K562 (cell line): ENCODE results near the gene WIPF2.

Source experiments
- FOXK1 ChIP-seq: sonication (generic); formaldehyde crosslinking; IDR thresholded peaks from 2 replicates; pipeline ENCODE4 v1.8.0; 2022; ENCODE audit warnings: missing genetic modification reagents, mild to moderate bottlenecking, borderline replicate concordance
- MLLT1 ChIP-seq, 2 experiments: fragments of 450-650 bp; IDR thresholded peaks; 2 replicates each; pipeline ENCODE4 v1.6.1; 2016
- MTA1 ChIP-seq: fragments of 450-650 bp; IDR thresholded peaks from 2 replicates; pipeline ENCODE4 v1.6.1; 2017; ENCODE audit warnings: borderline replicate concordance
- MXI1 ChIP-seq: IDR thresholded peaks from 2 replicates; pipeline ENCODE4 v1.6.1; 2011; ENCODE audit warnings: low read depth, mild to moderate bottlenecking, improper control_type of control experiment, low read length
- RFX1 ChIP-seq: fragments of 450-650 bp; IDR thresholded peaks from 2 replicates; pipeline ENCODE4 v1.6.1; 2016; ENCODE audit warnings: mild to moderate bottlenecking, moderate library complexity
- SMARCA4 ChIP-seq: fragments of 450-650 bp; IDR thresholded peaks from 2 replicates; pipeline ENCODE4 v1.6.1; 2016
- TCF3 ChIP-seq: sonication (generic); formaldehyde crosslinking; IDR thresholded peaks from 2 replicates; pipeline ENCODE4 v1.4.0; 2020; ENCODE audit warnings: mild to moderate bottlenecking, missing genetic modification reagents
- THAP7 ChIP-seq: fragments of 250-450 bp; sonication (Bioruptor Pico); IDR thresholded peaks from 2 replicates; pipeline ENCODE4 v1.5.0; 2021
- ZNF121 ChIP-seq: sonication (generic); formaldehyde crosslinking; conservative IDR thresholded peaks from 2 replicates; pipeline ENCODE4 v1.8.0; 2022; ENCODE audit warnings: missing genetic modification reagents
- TF ChIP-seq, protein P1 (sequence below): fragments of 450-650 bp; IDR thresholded peaks from 2 replicates; pipeline ENCODE4 v1.6.1; 2016
- TF ChIP-seq, protein P2 (sequence below): fragments of 250-450 bp; sonication (Bioruptor Pico); IDR thresholded peaks from 2 replicates; pipeline ENCODE4 v1.4.0; 2020; ENCODE audit warnings: borderline replicate concordance

- TF ChIP-seq, protein P1, sequence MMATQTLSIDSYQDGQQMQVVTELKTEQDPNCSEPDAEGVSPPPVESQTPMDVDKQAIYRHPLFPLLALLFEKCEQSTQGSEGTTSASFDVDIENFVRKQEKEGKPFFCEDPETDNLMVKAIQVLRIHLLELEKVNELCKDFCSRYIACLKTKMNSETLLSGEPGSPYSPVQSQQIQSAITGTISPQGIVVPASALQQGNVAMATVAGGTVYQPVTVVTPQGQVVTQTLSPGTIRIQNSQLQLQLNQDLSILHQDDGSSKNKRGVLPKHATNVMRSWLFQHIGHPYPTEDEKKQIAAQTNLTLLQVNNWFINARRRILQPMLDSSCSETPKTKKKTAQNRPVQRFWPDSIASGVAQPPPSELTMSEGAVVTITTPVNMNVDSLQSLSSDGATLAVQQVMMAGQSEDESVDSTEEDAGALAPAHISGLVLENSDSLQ: no peak
- TF ChIP-seq MLLT1 (IDR thresholded peaks at IDR 0.05): no peak
- TF ChIP-seq, protein P2, sequence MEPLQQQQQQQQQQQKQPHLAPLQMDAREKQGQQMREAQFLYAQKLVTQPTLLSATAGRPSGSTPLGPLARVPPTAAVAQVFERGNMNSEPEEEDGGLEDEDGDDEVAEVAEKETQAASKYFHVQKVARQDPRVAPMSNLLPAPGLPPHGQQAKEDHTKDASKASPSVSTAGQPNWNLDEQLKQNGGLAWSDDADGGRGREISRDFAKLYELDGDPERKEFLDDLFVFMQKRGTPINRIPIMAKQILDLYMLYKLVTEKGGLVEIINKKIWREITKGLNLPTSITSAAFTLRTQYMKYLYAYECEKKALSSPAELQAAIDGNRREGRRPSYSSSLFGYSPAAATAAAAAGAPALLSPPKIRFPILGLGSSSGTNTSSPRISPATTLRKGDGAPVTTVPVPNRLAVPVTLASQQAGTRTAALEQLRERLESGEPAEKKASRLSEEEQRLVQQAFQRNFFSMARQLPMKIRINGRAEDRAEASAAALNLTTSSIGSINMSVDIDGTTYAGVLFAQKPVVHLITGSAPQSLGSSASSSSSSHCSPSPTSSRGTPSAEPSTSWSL (CRISPR knock-in tag): no peak
- no peak for TF ChIP-seq THAP7 (CRISPR knock-in tag)
- no peak for TF ChIP-seq SMARCA4
- TF ChIP-seq MXI1: no peak
- no peak for TF ChIP-seq TCF3 (CRISPR knock-in tag)
- no peak for TF ChIP-seq MTA1
- TF ChIP-seq ZNF121 (CRISPR knock-in tag): no peak
- TF ChIP-seq RFX1: no peak
- TF ChIP-seq FOXK1 (CRISPR knock-in tag): no peak
These were observed 37.9 kb upstream of the WIPF2 start for GRCh38 chr17:40181205-40181604.
